GM23338 (cell line): ENCODE data around the gene GPRIN2. TPM values are rescaled to one million over a fixed set of nuclear protein-coding genes. Genes with fewer than 3 reads are reported as not detected.

Experiments
- ATAC-seq: fragments of 200-7000 bp; cut with Tn5 transposase; 3 replicates; pipeline ENCODE4 v1.9.1; 2020
- DNase-seq: peaks from one replicate; pipeline ENCODE4 v3.0.0-alpha.2; 2015; ENCODE audit warnings: low spot score
- H2AFZ ChIP-seq: fragments of 200-600 bp; sonication (generic); 2 replicates; pipeline ENCODE4 v1.8.0; 2016; ENCODE audit warnings: antibody characterized with exemption, mild to moderate bottlenecking, moderate library complexity
- H3F3A ChIP-seq: fragments of 200-600 bp; sonication (generic); replicated peaks from 2 replicates; pipeline ENCODE4 v1.8.0; 2017; ENCODE audit warnings: antibody characterized with exemption, mixed run types, low read depth
- H3K27ac ChIP-seq: fragments of 200-600 bp; sonication (generic); 2 replicates; pipeline ENCODE4 v1.6.1; 2016; ENCODE audit warnings: low read depth
- H3K27me3 ChIP-seq: fragments of 200-600 bp; sonication (generic); 2 replicates; pipeline ENCODE4 v1.8.0; 2016; ENCODE audit warnings: mild to moderate bottlenecking, mixed run types, moderate library complexity; ENCODE audit not compliant: insufficient read depth
- H3K36me3 ChIP-seq: fragments of 200-600 bp; sonication (generic); 2 replicates; pipeline ENCODE4 v1.8.0; 2016; ENCODE audit warnings: mild to moderate bottlenecking; ENCODE audit not compliant: insufficient read depth
- H3K4me1 ChIP-seq: fragments of 200-600 bp; sonication (generic); 2 replicates; pipeline ENCODE4 v1.8.0; 2016; ENCODE audit warnings: mild to moderate bottlenecking, moderate library complexity; ENCODE audit not compliant: insufficient read depth
- H3K4me2 ChIP-seq: fragments of 200-600 bp; sonication (generic); 2 replicates; pipeline ENCODE4 v1.7.1; 2017; ENCODE audit warnings: mixed run types
- H3K4me3 ChIP-seq: fragments of 200-600 bp; sonication (generic); 2 replicates; pipeline ENCODE4 v1.6.1; 2016; ENCODE audit warnings: mixed run types
- H3K79me2 ChIP-seq: fragments of 200-600 bp; sonication (generic); replicated peaks from 2 replicates; pipeline ENCODE4 v1.8.0; 2017; ENCODE audit warnings: mild to moderate bottlenecking; ENCODE audit not compliant: insufficient read depth
- H3K9me2 ChIP-seq: fragments of 200-600 bp; sonication (generic); 2 replicates; pipeline ENCODE4 v1.8.0; 2017; ENCODE audit not compliant: insufficient read depth
- H4K20me1 ChIP-seq: fragments of 200-600 bp; sonication (generic); replicated peaks from 2 replicates; pipeline ENCODE4 v1.8.0; 2017; ENCODE audit warnings: mild to moderate bottlenecking; ENCODE audit not compliant: insufficient read depth
- H3K27ac Mint-ChIP-seq: 2 replicates; pipeline ENCODE4 v1.8.0; 2020; ENCODE audit warnings: inconsistent platforms, mild to moderate bottlenecking, moderate library complexity, mixed read lengths
- H3K27me3 Mint-ChIP-seq: 3 replicates; pipeline ENCODE4 v1.8.0; 2022; ENCODE audit warnings: low read depth, mild to moderate bottlenecking, moderate library complexity, mixed read lengths, inconsistent platforms; ENCODE audit not compliant: insufficient read depth, poor library complexity
- H3K36me3 Mint-ChIP-seq: 3 replicates; pipeline ENCODE4 v1.8.0; 2021; ENCODE audit warnings: low read depth, mild to moderate bottlenecking, inconsistent platforms, moderate library complexity, mixed read lengths
- H3K4me1 Mint-ChIP-seq: 3 replicates; pipeline ENCODE4 v1.8.0; 2020; ENCODE audit warnings: mild to moderate bottlenecking, inconsistent platforms, mixed read lengths
- H3K4me3 Mint-ChIP-seq: 3 replicates; pipeline ENCODE4 v1.8.0; 2021; ENCODE audit warnings: moderate library complexity, mild to moderate bottlenecking, inconsistent platforms, mixed read lengths
- H3K9me3 Mint-ChIP-seq: 3 replicates; pipeline ENCODE4 v1.8.0; 2020; ENCODE audit warnings: moderate library complexity, mild to moderate bottlenecking, inconsistent platforms, mixed read lengths
- CREB1 ChIP-seq: fragments of 250-450 bp; sonication (Bioruptor Pico); IDR thresholded peaks from 2 replicates; pipeline ENCODE4 v1.5.0; 2020; ENCODE audit warnings: low read depth, mild to moderate bottlenecking, moderate library complexity
- CTCF ChIP-seq, 2 experiments: fragments of 200-600 bp in 1 of 2; sonication (generic) in 1 of 2; conservative IDR thresholded peaks; 2 replicates each; pipeline versions ENCODE4 v1.5.1 to v1.6.1; 2016 to 2017; ENCODE audit warnings: antibody characterized with exemption in 2 of 2, low read depth in 2 of 2, mild to moderate bottlenecking in 2 of 2, moderate library complexity in 1 of 2
- JUNB ChIP-seq: IDR thresholded peaks from one replicate; pipeline ENCODE4 v1.6.1; 2016; ENCODE audit warnings: antibody characterized with exemption; ENCODE audit not compliant: unreplicated experiment
- REST ChIP-seq: IDR thresholded peaks from one replicate; pipeline ENCODE4 v1.6.1; 2018; ENCODE audit warnings: antibody characterized with exemption; ENCODE audit not compliant: unreplicated experiment
- STAT1 ChIP-seq: IDR thresholded peaks from one replicate; pipeline ENCODE4 v1.6.1; 2016; ENCODE audit warnings: antibody characterized with exemption; ENCODE audit not compliant: unreplicated experiment
- ZNF114 ChIP-seq: fragments of 250-450 bp; sonication (Bioruptor Pico); IDR thresholded peaks from 2 replicates; pipeline ENCODE4 v1.5.0; 2020; ENCODE audit warnings: mild to moderate bottlenecking, moderate library complexity
- ZNF331 ChIP-seq: fragments of 250-450 bp; sonication (Bioruptor Pico); IDR thresholded peaks from 2 replicates; pipeline ENCODE4 v1.5.0; 2020; ENCODE audit warnings: low read depth, mild to moderate bottlenecking, moderate library complexity
- polyA plus RNA-seq: library from polyadenylated mRNA; unstranded; fragments of >200 nt; fragmentation: Nextera tagmentation; extraction: Ambion mirVana; gene quantifications from 2 replicates; pipeline ENCODE4 v1.2.1, GENCODE V29; 2016
- total RNA-seq: library from RNA; depleted of rRNA; stranded (reverse); fragments of >200 nt; shearing (Covaris generic); gene quantifications from 2 replicates; pipeline ENCODE4 v1.2.3, GENCODE V29; 2014
- TF ChIP-seq, protein P1 (sequence below): IDR thresholded peaks from 2 replicates; pipeline ENCODE4 v1.6.1; 2016; ENCODE audit warnings: antibody characterized with exemption

The GPRIN2 gene
- total and polyA plus RNA-seq, 2 experiments from 2014 or later = 2.9 to 28.5 TPM

DNA sequence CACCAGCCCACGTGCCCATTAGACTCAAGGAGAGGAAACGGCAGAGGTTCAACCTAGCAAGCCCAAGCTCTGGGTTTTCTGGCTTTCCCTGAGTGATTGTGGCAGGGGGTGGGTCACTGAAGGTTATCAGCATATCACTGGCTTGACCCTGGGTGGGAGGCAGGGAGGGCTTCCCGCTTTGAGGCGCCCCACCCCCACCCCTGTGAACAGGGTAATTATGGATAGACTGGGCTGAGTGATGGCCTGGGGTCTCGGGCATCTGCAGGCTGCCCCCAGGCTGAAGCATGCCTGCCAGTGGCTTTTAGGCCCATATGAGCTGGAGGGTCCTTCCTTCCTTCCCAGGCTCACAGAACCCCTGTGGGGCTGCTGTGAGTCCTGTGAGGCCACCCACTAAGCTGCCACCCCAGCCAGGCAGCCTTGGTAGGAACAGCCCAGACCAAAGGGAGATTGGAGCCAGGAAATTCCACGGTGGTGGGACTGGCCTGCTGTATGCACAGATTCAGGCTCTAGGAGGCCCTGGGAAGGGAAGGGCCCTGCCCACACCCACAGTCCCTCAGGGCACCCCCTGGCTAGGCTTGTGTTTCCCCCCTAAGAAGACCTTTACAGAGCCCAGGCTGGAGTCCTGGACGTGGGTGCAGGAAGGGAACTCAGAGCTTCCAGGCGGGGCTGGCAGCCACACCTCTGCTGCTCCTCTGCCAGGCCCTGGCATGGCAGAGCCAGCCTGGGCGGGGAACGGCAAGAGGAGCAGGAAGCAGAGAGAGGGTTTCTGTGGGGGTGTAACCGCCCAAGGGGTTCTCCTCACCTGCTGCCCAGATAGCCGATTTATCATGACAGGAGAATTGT lies 33.1 kb downstream of the GPRIN2 start:
- Mint-ChIP-seq H3K9me3 (no peaks in the 10 kb centered on the region), H3K4me3 (no peak overlapping the region), H3K4me1 (no peaks in the 10 kb centered on the region), H3K36me3 (no peaks in the 10 kb centered on the region), H3K27me3 (peaks cover 2% of the 10 kb centered on the region), H3K27ac (no peak overlapping the region)
- H4K20me1 ChIP-seq = no peaks in the 10 kb centered on the region
- no peaks in the 10 kb centered on the region; the same call in 1 of the 2 replicates for H3K36me3 ChIP-seq
- peaks cover 11% of the 10 kb centered on the region for H3F3A ChIP-seq
- H3K9me2 ChIP-seq = peaks cover 20% of the 10 kb centered on the region
- H3K79me2 ChIP-seq = no peaks in the 10 kb centered on the region
- H3K4me3 ChIP-seq = no peak overlapping the region
- ATAC-seq = peak; percentile 43
- 0 out of 2 replicates have a peak, but pooled peaks cover 7% of the 10 kb centered on the region for H3K4me1 ChIP-seq
- DNase-seq = no peak
- no peak overlapping the region for H3K27ac ChIP-seq
- TF ChIP-seq ZNF114 (CRISPR knock-in tag) = no peak
- no peak for TF ChIP-seq REST
- TF ChIP-seq JUNB = no peak
- TF ChIP-seq, protein P1, sequence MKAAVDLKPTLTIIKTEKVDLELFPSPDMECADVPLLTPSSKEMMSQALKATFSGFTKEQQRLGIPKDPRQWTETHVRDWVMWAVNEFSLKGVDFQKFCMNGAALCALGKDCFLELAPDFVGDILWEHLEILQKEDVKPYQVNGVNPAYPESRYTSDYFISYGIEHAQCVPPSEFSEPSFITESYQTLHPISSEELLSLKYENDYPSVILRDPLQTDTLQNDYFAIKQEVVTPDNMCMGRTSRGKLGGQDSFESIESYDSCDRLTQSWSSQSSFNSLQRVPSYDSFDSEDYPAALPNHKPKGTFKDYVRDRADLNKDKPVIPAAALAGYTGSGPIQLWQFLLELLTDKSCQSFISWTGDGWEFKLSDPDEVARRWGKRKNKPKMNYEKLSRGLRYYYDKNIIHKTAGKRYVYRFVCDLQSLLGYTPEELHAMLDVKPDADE = no peak
- TF ChIP-seq ZNF331 (CRISPR knock-in tag) = no peak
- TF ChIP-seq CREB1 (CRISPR knock-in tag) = no peak
- TF ChIP-seq STAT1 = no peak
- no peak for TF ChIP-seq CTCF (conservative IDR thresholded peaks at IDR 0.05; ENCODE audit: low read depth in 2 of 2)
- H2AFZ ChIP-seq = peak overlapping the region; percentile 92
- no peaks in the 10 kb centered on the region for H3K27me3 ChIP-seq
- no peak overlapping the region for H3K4me2 ChIP-seq
